PC-9 (cell line): ENCODE data around the gene CTTNBP2. TPM values are rescaled to one million over a fixed set of nuclear protein-coding genes. Genes with fewer than 3 reads are reported as not detected.

ENCODE experiments used
- BruUV-seq: library from RNA; stranded (reverse); fragments of 400-500 nt; replicated peaks from 2 replicates; lab custom pipeline; 2021; lab: Mats Ljungman, UMichigan
- CTCF ChIA-PET: fragments of 300-600 bp; sonication (Branson Sonifier 250); formaldehyde crosslinking; loops from one replicate; lab custom pipeline; 2022; ENCODE audit warnings: antibody characterized with exemption; lab: Charles Lee
- POLR2A ChIA-PET: fragments of 300-600 bp; sonication (Branson Sonifier 250); formaldehyde crosslinking; loops from one replicate; lab custom pipeline; 2022; ENCODE audit warnings: antibody characterized with exemption; ENCODE audit not compliant: unreplicated experiment; lab: Charles Lee
- DNase-seq, 2 experiments: peaks; one replicate each; pipeline versions ENCODE4 v3.0.0 to v3.0.0-alpha.2; 2015 to 2022; ENCODE audit warnings: mixed read lengths in 1 of 2
- H2AFZ ChIP-seq: fragments of 200-600 bp; sonication (generic); 2 replicates; pipeline ENCODE4 v1.8.1; 2017; ENCODE audit warnings: antibody characterized with exemption
- H3F3A ChIP-seq: fragments of 200-600 bp; sonication (generic); 2 replicates; pipeline ENCODE4 v1.8.1; 2017; ENCODE audit warnings: antibody characterized with exemption, mild to moderate bottlenecking, low read depth; ENCODE audit not compliant: insufficient read depth
- H3K27ac ChIP-seq: fragments of 200-600 bp; sonication (generic); 2 replicates; pipeline ENCODE4 v1.6.1; 2016; ENCODE audit warnings: mixed run types
- H3K27me3 ChIP-seq: fragments of 200-600 bp; sonication (generic); 2 replicates; pipeline ENCODE4 v1.6.1; 2016; ENCODE audit warnings: low read depth, mixed run types; ENCODE audit not compliant: insufficient read depth
- H3K36me3 ChIP-seq: fragments of 200-600 bp; sonication (generic); 2 replicates; pipeline ENCODE4 v1.6.1; 2016; ENCODE audit warnings: low read depth, mixed run types
- H3K4me1 ChIP-seq: fragments of 200-600 bp; sonication (generic); replicated peaks from 2 replicates; pipeline ENCODE4 v1.6.1; 2016; ENCODE audit warnings: mixed run types; ENCODE audit not compliant: insufficient read depth
- H3K4me2 ChIP-seq: fragments of 200-600 bp; sonication (generic); 2 replicates; pipeline ENCODE4 v1.6.1; 2017; ENCODE audit warnings: mixed run types
- H3K4me3 ChIP-seq: fragments of 200-600 bp; sonication (generic); 2 replicates; pipeline ENCODE4 v1.6.1; 2016; ENCODE audit warnings: mixed run types
- H3K79me2 ChIP-seq: fragments of 200-600 bp; sonication (generic); 2 replicates; pipeline ENCODE4 v1.6.1; 2017; ENCODE audit warnings: low read depth, mixed run types
- H3K9me2 ChIP-seq: fragments of 200-600 bp; sonication (generic); 2 replicates; pipeline ENCODE4 v1.8.1; 2017; ENCODE audit warnings: mild to moderate bottlenecking; ENCODE audit not compliant: insufficient read depth
- H3K9me3 ChIP-seq: fragments of 200-600 bp; sonication (generic); 2 replicates; pipeline ENCODE4 v1.8.1; 2016; ENCODE audit warnings: low read depth; ENCODE audit not compliant: insufficient read depth
- H4K20me1 ChIP-seq: fragments of 200-600 bp; sonication (generic); 2 replicates; pipeline ENCODE4 v1.8.1; 2017; ENCODE audit not compliant: insufficient read depth
- EZH2 ChIP-seq: fragments of 200-600 bp; sonication (generic); IDR thresholded peaks from 2 replicates; pipeline ENCODE4 v1.8.0; 2017; ENCODE audit warnings: antibody characterized with exemption, low read depth
- intact Hi-C: fragments of 100-400 bp; cut with micrococcal nuclease; formaldehyde crosslinking; loops from one replicate; pipeline ENCODE4 v1.10.0; 2022; ENCODE audit not compliant: unreplicated experiment
- total RNA-seq: library from RNA; stranded (reverse); gene quantifications from 2 replicates; pipeline ENCODE4 v1.2.3, GENCODE V29; 2021
- TF ChIP-seq, protein P1 (sequence below): fragments of 200-600 bp; sonication (generic); conservative IDR thresholded peaks from 2 replicates; pipeline ENCODE4 v1.6.1; 2017; ENCODE audit warnings: mixed run types, antibody characterized with exemption, mild to moderate bottlenecking, moderate library complexity

The CTTNBP2 gene
- total RNA-seq, 1 experiment from 2014 or later: not detected

DNA sequence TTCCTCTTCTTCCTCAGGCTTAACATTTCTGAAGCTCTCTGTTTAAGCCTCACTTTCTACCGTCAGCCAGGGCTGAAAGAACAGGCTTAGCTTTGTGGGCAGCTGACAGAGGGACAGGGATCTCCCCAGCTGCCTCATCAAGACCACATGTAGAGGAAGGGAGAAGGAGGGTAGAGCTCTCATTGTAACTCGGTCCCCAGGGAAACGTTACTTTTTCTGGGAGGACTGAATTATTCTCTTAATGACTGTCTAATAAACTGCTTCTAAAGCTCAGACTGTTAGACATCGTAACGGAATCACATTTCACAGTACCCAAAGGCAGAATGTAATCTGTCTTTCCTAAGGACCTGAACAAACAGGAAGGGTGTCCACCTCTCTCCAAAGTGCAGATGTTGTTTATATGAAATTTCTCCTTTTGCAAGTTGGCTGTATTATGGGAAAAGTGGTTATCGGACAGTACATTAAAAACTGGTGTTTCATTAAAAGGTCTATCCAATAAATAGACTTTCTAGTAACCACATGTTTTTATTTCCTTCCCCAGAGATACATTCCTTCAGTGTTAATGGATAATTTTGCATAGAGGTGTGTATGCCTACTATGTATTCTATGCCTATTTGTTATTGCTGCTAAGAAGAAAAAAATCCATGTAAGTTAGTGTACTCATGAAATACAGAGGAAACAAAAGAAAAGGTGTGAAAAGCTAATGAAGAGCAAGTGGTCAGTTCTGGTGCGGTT, 144.2 kb downstream of the CTTNBP2 start:
- intact Hi-C loops: no loop called here
- no peaks in the 10 kb centered on the region for H4K20me1 ChIP-seq
- ChIA-PET POLR2A (no interaction called here), CTCF (no interaction called here)
- H3K27me3 ChIP-seq: no peaks in the 10 kb centered on the region
- H3K27ac ChIP-seq: no peak overlapping the region
- no peaks in the 10 kb centered on the region for H3K9me2 ChIP-seq
- no peaks in the 10 kb centered on the region for H3K4me1 ChIP-seq
- H3K4me2 ChIP-seq: no peak overlapping the region
- no peaks in the 10 kb centered on the region for H3K36me3 ChIP-seq
- no peaks in the 10 kb centered on the region for H3K79me2 ChIP-seq
- H2AFZ ChIP-seq: no peak overlapping the region
- H3K4me3 ChIP-seq: no peak overlapping the region
- no TSS peak for BruUV-seq
- no peaks in the 10 kb centered on the region for H3F3A ChIP-seq
- no peak for DNase-seq
- TF ChIP-seq EZH2: no peak
- TF ChIP-seq, protein P1, sequence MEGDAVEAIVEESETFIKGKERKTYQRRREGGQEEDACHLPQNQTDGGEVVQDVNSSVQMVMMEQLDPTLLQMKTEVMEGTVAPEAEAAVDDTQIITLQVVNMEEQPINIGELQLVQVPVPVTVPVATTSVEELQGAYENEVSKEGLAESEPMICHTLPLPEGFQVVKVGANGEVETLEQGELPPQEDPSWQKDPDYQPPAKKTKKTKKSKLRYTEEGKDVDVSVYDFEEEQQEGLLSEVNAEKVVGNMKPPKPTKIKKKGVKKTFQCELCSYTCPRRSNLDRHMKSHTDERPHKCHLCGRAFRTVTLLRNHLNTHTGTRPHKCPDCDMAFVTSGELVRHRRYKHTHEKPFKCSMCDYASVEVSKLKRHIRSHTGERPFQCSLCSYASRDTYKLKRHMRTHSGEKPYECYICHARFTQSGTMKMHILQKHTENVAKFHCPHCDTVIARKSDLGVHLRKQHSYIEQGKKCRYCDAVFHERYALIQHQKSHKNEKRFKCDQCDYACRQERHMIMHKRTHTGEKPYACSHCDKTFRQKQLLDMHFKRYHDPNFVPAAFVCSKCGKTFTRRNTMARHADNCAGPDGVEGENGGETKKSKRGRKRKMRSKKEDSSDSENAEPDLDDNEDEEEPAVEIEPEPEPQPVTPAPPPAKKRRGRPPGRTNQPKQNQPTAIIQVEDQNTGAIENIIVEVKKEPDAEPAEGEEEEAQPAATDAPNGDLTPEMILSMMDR: no peak
- H3K9me3 ChIP-seq: no peaks in the 10 kb centered on the region

DNA sequence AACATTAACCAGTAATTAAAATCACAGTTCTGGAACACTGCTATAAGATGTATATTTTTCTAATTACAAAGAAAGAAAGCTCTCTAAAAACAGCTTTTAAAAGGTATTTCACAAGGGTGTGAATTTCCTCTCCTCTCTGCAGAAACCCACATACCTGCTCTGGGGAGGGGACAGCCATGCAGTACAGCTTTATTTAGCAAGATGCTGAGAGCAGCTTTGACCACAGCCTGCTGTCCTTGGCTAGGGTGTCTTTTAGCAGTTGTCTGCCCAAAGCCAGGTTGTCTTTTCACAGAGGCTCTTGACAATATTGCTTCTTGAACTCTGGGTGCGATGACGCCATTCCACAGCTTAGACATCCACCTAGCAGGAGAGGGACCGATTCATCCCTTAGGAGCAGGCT, 148.3 kb downstream of the CTTNBP2 start:
- Histone ChIP-seq H3F3A (no peaks in the 10 kb centered on the region), H3K4me1 (no peaks in the 10 kb centered on the region), H3K27ac (no peak overlapping the region), H3K4me2 (no peak overlapping the region), H3K4me3 (no peak overlapping the region), H4K20me1 (no peaks in the 10 kb centered on the region), H3K9me2 (no peaks in the 10 kb centered on the region), H3K27me3 (no peaks in the 10 kb centered on the region), H3K79me2 (no peaks in the 10 kb centered on the region), H2AFZ (no peak overlapping the region), H3K36me3 (no peaks in the 10 kb centered on the region), H3K9me3 (no peaks in the 10 kb centered on the region)
- TF ChIP-seq EZH2: no peak
- TF ChIP-seq, protein P1: no peak
- intact Hi-C loops: no loop called here
- ChIA-PET CTCF (no interaction called here), POLR2A (no interaction called here)
- no TSS peak for BruUV-seq
- DNase-seq: no peak

DNA sequence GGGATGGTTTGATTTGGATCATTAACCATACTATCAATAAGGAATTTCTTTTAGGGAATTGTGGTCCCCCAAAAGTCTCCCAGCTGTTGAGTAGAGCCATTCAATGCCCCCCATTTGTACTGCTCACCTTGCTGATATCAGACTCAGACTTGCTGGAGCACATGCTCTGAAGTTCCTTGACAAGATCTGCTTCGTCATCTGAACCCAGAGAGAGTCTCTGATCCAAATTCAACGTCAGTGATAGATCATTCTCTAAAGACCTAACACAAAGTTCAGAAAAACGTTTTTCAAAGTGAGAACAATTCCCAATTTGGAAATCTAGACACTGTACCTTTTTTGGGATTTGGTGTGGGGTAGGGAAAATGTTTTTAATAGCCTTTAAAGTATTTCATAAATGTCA, 153.9 kb downstream of the CTTNBP2 start:
- no TSS peak for BruUV-seq
- DNase-seq: no peak

More for the DNA sequence above, 153.9 kb downstream of the CTTNBP2 start:
- ChIA-PET POLR2A (no interaction called here), CTCF (no interaction called here)
- intact Hi-C loops: loop anchor here (5.0 kb wide), 3 partner anchors 137 to 507 kb away; no protein-coding TSS in a partner anchor
- no peak overlapping the region for H2AFZ ChIP-seq
- no peaks in the 10 kb centered on the region for H3K9me3 ChIP-seq
- no peak overlapping the region for H3K27ac ChIP-seq
- no peaks in the 10 kb centered on the region for H3K79me2 ChIP-seq
- H3K36me3 ChIP-seq: no peaks in the 10 kb centered on the region
- TF ChIP-seq EZH2: no peak
- TF ChIP-seq, protein P1: no peak
- no peaks in the 10 kb centered on the region for H4K20me1 ChIP-seq
- H3K27me3 ChIP-seq: no peaks in the 10 kb centered on the region
- no peaks in the 10 kb centered on the region for H3K9me2 ChIP-seq
- H3K4me1 ChIP-seq: no peaks in the 10 kb centered on the region
- no peak overlapping the region for H3K4me3 ChIP-seq
- no peaks in the 10 kb centered on the region for H3F3A ChIP-seq
- H3K4me2 ChIP-seq: no peak overlapping the region
